Mucosa of descending colon (tissue), 3 donors: Measurements from ENCODE around the gene EID1. TPM values are rescaled to one million over a fixed set of nuclear protein-coding genes. Genes with fewer than 3 reads are reported as not detected.

Experiments
- ATAC-seq: fragments of 200-7000 bp; cut with Tn5 transposase; one replicate; pipeline ENCODE4 v1.9.1; 2020; ENCODE audit warnings: mild to moderate bottlenecking, moderate library complexity
- DNase-seq, 3 donors: peaks; one replicate each; pipeline ENCODE4 v3.0.0-alpha.2; 2020
- H3K36me3 ChIP-seq: fragments of 200-600 bp; one replicate; pipeline ENCODE4 v1.8.0; 2021; ENCODE audit warnings: low read depth, mild to moderate bottlenecking
- H3K4me1 ChIP-seq: fragments of 200-600 bp; one replicate; pipeline ENCODE4 v1.8.0; 2021; ENCODE audit warnings: low read depth, mild to moderate bottlenecking
- H3K4me3 ChIP-seq: fragments of 200-600 bp; one replicate; pipeline ENCODE4 v1.8.0; 2021; ENCODE audit warnings: mild to moderate bottlenecking
- H3K9me3 ChIP-seq: fragments of 200-600 bp; one replicate; pipeline ENCODE4 v1.8.0; 2021; ENCODE audit warnings: mild to moderate bottlenecking
- intact Hi-C, 2 donors: fragments of 100-400 bp; cut with DNase I in 1 of 2; cut with micrococcal nuclease in 1 of 2; formaldehyde crosslinking; loops; one replicate each; pipeline versions ENCODE4 v1.11.0 to v1.11.1; 2022; cut with DNase I, micrococcal nuclease
- total RNA-seq, 3 donors: library from RNA; stranded (reverse); fragmentation: NEBNext Ultra II Directional in 2 of 3; extraction: Animal tissue kit (Norgen Biotek cat#: 25700) in 2 of 3; gene quantifications; one replicate each; pipeline versions ENCODE4 v1.2.1 to v1.2.4, GENCODE V29; 2021 to 2023
- TF ChIP-seq, protein P1 (sequence below): fragments of 200-600 bp; IDR thresholded peaks from one replicate; pipeline ENCODE4 v1.8.0; 2022; ENCODE audit warnings: antibody characterized with exemption, mild to moderate bottlenecking
- donor health status: DM: no; HTN: no; CAD: no; lungs with moderate emphysema.
- donor health status: DM: no; HTN: no; CAD: no.
- donor health status: DM: no; HTN: yes; CAD: no.

The EID1 gene
- total RNA-seq, 3 donors from 2014 or later, result 44.7 to 128 (median 53.8) TPM

DNA sequence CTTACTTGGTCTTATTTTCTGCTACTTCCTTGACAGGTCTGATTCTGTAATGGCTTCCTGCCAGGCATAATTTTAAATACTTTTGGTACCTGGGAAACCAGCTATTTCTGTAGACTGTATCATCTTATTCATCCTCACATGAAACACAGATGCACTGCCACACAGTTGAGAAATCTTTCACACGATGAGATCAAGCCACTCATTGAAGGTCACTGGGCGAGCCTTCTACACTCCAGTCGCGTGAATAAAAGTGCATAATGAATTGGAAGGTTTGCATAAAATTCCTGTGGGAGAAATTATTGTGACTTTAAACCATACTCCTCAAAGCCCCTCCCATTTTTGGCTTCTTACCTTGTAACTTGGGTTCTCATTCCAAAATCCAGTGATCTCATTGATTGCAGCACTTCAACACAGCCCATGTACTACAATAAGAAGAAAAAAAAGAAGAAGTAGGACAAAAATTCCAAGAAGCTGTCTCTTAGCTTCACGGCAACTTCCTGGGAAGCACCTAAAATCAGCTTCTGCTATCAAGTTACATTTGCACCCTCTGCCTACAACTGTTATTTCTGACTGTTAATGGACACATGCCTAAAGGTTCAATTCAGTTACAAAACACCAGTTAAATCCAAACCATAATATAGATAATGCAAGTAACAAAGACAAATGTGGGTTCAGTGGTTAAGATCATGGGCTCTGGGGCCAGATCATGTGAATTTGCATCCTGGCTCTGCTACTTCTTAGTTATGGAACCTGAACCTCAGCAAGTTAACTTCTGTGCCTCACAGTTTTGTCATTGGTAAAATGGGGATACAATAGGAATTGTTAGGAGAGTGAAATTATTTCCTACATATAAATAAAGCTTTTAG lies 46.8 kb downstream of the EID1 start:
- ATAC-seq (no peak), DNase-seq (no peak)
- intact Hi-C loops, result no loop called here
- TF ChIP-seq, protein P1, sequence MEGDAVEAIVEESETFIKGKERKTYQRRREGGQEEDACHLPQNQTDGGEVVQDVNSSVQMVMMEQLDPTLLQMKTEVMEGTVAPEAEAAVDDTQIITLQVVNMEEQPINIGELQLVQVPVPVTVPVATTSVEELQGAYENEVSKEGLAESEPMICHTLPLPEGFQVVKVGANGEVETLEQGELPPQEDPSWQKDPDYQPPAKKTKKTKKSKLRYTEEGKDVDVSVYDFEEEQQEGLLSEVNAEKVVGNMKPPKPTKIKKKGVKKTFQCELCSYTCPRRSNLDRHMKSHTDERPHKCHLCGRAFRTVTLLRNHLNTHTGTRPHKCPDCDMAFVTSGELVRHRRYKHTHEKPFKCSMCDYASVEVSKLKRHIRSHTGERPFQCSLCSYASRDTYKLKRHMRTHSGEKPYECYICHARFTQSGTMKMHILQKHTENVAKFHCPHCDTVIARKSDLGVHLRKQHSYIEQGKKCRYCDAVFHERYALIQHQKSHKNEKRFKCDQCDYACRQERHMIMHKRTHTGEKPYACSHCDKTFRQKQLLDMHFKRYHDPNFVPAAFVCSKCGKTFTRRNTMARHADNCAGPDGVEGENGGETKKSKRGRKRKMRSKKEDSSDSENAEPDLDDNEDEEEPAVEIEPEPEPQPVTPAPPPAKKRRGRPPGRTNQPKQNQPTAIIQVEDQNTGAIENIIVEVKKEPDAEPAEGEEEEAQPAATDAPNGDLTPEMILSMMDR, result no peak
- Histone ChIP-seq H3K36me3 (no peaks in the 10 kb centered on the region), H3K9me3 (no peaks in the 10 kb centered on the region), H3K4me1 (no peaks in the 10 kb centered on the region), H3K4me3 (no peak overlapping the region)

DNA sequence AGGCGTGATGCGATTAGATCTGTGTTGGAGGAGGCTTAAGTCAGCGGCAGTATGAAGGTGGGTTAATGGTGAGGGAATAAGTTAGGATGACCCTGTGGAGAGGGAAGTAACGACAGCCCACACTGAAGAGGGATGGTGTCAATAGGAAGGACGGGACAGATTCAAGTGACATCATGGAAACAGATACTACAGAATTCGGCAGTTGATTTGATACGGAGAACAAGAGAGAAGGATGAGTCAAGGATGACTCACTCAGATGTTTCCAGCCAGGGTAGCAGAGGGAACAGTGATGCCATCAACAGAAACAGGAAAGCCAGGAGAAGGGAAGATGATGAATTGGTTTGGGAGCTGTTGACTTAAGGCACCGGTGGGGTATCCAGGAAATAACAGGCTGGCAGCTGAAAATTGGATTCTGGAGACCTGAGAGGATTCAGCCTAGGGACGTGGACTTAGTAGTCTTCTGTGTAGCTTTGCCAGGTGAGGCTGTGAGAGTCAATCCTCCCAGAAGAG lies 47.8 kb downstream of the EID1 start:
- intact Hi-C loops, result no loop called here
- TF ChIP-seq, protein P1, result no peak
- Histone ChIP-seq H3K36me3 (no peaks in the 10 kb centered on the region), H3K9me3 (no peaks in the 10 kb centered on the region), H3K4me3 (no peak overlapping the region), H3K4me1 (no peaks in the 10 kb centered on the region)
- no peak for ATAC-seq
- DNase-seq, result no peak

DNA sequence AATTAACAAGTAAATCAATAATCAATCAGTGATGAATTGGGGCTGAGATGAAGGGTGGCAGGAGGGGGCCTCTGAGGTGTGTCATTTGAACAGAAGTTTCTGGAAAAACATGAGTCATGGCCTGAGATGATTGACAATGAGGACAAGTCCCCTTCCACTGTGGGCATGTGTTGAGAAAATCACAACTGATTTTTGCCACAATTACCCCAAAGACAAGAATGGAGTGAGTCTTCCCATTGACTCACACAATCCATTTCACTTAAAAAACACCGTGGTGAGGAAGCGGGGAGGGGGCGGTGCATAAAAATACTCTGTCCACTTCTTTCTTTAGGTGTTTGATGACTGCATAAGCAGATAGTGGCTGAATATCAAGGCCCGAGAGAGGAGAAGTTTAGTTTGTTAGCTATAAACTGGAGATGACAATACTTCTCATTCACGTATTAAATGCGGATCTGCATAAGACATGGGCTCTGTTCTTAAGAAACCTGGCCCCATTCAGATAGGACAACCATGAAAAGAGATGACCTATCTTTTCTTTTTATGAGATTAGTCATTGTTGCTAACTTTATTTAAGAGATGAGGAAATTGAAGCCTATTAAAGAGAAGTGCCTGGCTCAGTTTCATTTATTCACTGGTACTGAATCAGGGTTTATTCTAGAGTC lies 51.1 kb downstream of the EID1 start:
- ATAC-seq (no peak), DNase-seq (no peak)
- TF ChIP-seq, protein P1, result no peak
- Histone ChIP-seq H3K4me3 (no peak overlapping the region), H3K9me3 (no peaks in the 10 kb centered on the region), H3K4me1 (no peaks in the 10 kb centered on the region), H3K36me3 (no peaks in the 10 kb centered on the region)
- intact Hi-C loops, result no loop called here

DNA sequence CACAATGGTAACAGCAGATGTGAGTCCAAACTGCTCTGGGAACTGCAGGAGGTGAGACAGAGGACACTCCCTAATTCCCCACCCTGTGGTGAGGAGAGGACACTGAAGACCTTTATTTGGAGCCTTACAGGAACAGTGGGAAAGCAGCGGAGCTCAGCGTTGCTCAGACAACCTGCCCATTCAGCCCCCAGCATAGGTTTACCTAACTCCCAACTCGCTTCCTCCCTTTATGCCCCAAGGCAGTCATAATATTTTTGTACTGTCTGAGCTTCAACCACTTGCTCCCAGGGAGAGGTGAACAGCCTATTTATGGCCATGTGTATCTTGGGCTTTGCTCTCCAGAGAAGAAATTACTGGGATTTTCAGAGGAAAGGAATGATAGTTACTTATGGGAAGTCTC lies 51.7 kb downstream of the EID1 start:
- no peak for ATAC-seq

More for the DNA sequence above, 51.7 kb downstream of the EID1 start:
- no peaks in the 10 kb centered on the region for H3K36me3 ChIP-seq
- no peaks in the 10 kb centered on the region for H3K9me3 ChIP-seq
- no peak overlapping the region for H3K4me3 ChIP-seq
- no peaks in the 10 kb centered on the region for H3K4me1 ChIP-seq
- TF ChIP-seq, protein P1, result no peak
- DNase-seq, result no peak
- intact Hi-C loops, result no loop called here

Other genes starting within 250 kb of the EID1 start
- 10 to 100 TPM in 2 of 3 donors, 1 to 10 TPM in 1; 9.3 to 47.9 (median 35.9) TPM for gene FBN1, start 232.4 kb upstream of the EID1 start, total RNA-seq
- 1 to 10 TPM; 7.0 to 9.4 (median 7.8) TPM for gene CEP152, start 67.1 kb upstream of the EID1 start, total RNA-seq
- gene SHC4, start 85.8 kb downstream of the EID1 start, total RNA-seq, result 1 to 10 TPM in 1 of 3 donors, under 1 TPM in 2; 0.31 to 3.6 (median 0.43) TPM
- 10 to 100 TPM; 40.8 to 66.3 (median 49.0) TPM for gene SECISBP2L, start 168.3 kb downstream of the EID1 start, total RNA-seq